Right lung (tissue), 10 donors: ENCODE measurements around the gene SPRY2. TPM values are rescaled to one million over a fixed set of nuclear protein-coding genes. Genes with fewer than 3 reads are reported as not detected.

Experiments
- DNase-seq, 2 donors: peaks; one replicate each; pipeline ENCODE4 v3.0.0-alpha.2; 2013
- long read RNA-seq, 8 donors: transcript quantifications; one replicate each; lab custom pipeline, GENCODE V29; 2026
- polyA plus RNA-seq, 5 donors: library from polyadenylated mRNA; unstranded; fragments of 120-200 nt; gene quantifications; one replicate each; pipeline versions ENCODE4 v1.2.1 to v1.2.3, GENCODE V29; 2013; ENCODE audit warnings: inconsistent platforms in 1 of 5, low replicate concordance in 1 of 5; ENCODE audit not compliant: insufficient read length in 5 of 5, insufficient read depth in 1 of 5

Gene SPRY2
- polyA plus RNA-seq = 10 to 100 TPM; 49.5 to 69.7 (median 53.7) TPM
- long read RNA-seq, donor 1, transcript SPRY2-202 (2 exons, 2,111 nt) = major isoform, 33 of 36 reads
- long read RNA-seq, donor 1, partial matches to known transcripts = 0 of 36 reads
- long read RNA-seq, donor 1, other reads (novel, unspliced or antisense) = 0 of 36 reads
- long read RNA-seq, donor 2, transcript SPRY2-202 (2 exons, 2,111 nt) = major isoform, 14 of 25 reads
- long read RNA-seq, donor 2, partial matches to known transcripts = 7 of 25 reads
- long read RNA-seq, donor 2, other reads (novel, unspliced or antisense) = 0 of 25 reads
- long read RNA-seq, donor 3, transcript SPRY2-202 (2 exons, 2,111 nt) = major isoform, 16 of 17 reads
- long read RNA-seq, donor 3, partial matches to known transcripts = 0 of 17 reads
- long read RNA-seq, donor 3, other reads (novel, unspliced or antisense) = 0 of 17 reads
- long read RNA-seq, donor 4, transcript SPRY2-202 (2 exons, 2,111 nt) = major isoform, 13 of 13 reads
- long read RNA-seq, donor 4, partial matches to known transcripts = 0 of 13 reads
- long read RNA-seq, donor 4, other reads (novel, unspliced or antisense) = 0 of 13 reads
- long read RNA-seq, donor 5, transcript SPRY2-202 (2 exons, 2,111 nt) = major isoform, 11 of 34 reads
- long read RNA-seq, donor 5, partial matches to known transcripts = 22 of 34 reads
- long read RNA-seq, donor 5, other reads (novel, unspliced or antisense) = 0 of 34 reads
- long read RNA-seq, donor 6, transcript SPRY2-202 (2 exons, 2,111 nt) = major isoform, 25 of 26 reads
- long read RNA-seq, donor 6, partial matches to known transcripts = 0 of 26 reads
- long read RNA-seq, donor 6, other reads (novel, unspliced or antisense) = 0 of 26 reads
- long read RNA-seq, donor 7, transcript SPRY2-202 (2 exons, 2,111 nt) = major isoform, 13 of 14 reads
- long read RNA-seq, donor 7, partial matches to known transcripts = 0 of 14 reads
- long read RNA-seq, donor 7, other reads (novel, unspliced or antisense) = 0 of 14 reads
- long read RNA-seq, donor 8, transcript SPRY2-202 (2 exons, 2,111 nt) = major isoform, 8 of 15 reads
- long read RNA-seq, donor 8, partial matches to known transcripts = 7 of 15 reads
- long read RNA-seq, donor 8, other reads (novel, unspliced or antisense) = 0 of 15 reads

- peak; percentile 94 to 95 for DNase-seq
Observed at GRCh38 chr13:80341101-80341755, at the start of gene SPRY2. SPRY2 (minus strand) TSS chr13:80341126; CDS start chr13:80337705, 3,421 bp downstream.

DNA sequence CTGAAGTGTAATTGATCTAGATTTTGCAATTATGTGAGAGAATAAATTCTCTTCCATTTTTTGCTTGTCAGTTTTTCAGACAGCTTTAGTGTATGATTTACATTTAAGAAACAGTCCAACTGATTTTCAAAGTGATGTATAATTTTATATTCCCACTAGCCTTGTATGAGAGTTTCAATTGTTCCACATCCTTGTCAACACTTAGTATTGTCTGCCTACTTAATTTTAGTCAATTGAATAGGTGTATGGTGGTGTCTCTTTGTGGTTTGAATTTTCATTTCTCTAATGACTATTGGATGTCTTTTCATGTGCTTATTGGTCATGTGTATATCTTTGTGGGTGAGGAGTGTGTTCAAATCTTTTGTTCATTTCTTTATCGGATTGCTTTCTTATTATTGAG lies 49.4 kb upstream of the SPRY2 start:
- DNase-seq = no peak

DNA sequence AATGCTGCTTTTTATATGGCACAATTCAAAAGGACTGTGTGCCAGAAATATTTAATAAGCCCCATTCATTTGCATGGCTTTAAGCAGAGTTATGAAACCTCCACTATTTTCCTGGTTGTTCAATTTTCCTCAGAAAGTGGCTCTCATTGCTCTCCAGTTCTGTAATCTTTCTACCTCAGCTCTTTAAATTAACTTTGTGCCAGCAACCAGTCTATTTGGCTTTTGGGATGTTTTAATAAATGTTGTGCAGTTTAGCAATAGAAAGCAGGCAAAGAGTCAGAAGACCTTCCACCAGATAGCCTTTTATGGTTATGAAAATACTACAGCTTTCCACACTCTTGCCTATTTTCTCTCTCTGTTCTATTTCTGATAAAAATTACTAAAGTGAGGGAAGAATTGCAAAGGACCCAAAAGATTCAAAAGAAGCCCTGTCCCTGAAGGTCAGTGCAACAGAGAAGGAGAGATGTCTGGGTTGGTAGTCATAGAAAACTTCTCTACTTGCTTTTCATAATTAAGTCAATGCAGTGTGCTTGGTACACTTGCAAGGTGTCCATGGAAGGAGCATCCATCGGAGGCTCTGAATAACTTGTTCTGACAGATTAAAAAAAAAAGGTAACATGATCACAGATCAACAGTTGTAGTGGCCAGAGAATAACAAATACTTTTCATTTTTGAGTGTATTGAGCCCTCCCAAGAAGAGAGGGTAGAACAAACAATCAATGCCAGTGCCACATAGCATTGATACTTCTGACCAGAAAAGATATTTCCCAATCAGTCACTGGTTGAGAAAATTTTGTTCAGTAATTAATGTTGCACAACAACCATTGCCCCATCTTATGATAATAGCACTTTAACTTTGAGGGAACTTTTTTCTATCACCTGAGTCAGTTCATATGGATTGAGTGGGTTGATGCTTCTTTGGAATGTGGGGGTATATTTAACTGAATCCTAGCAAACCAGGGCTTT lies 48.4 kb upstream of the SPRY2 start:
- no peak for DNase-seq

DNA sequence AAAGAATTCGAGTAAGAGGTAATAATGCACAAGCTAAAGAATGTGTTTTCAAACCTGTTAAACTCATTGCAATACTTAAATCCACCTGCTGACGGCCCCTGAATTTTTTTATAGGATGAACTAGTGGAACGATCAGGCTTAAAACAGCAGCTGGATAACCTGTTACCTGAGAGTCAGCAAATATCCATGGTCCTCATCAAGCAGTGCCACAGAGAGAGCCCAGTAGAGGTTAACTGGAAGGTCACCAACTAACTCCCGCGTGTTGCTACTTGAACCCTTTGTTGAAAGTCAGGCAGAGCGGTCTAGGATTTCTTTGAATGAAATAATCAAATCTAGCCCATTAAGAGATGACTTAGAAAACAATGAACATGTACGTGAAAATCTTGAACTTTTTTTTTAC lies 47.6 kb upstream of the SPRY2 start:
- no peak for DNase-seq

- DNase-seq = no peak
Observed at GRCh38 chr13:80386592-80386991, 45.7 kb upstream of the SPRY2 start.

- DNase-seq = no peak
Observed at GRCh38 chr13:80386002-80386401, 45.1 kb upstream of the SPRY2 start.

DNA sequence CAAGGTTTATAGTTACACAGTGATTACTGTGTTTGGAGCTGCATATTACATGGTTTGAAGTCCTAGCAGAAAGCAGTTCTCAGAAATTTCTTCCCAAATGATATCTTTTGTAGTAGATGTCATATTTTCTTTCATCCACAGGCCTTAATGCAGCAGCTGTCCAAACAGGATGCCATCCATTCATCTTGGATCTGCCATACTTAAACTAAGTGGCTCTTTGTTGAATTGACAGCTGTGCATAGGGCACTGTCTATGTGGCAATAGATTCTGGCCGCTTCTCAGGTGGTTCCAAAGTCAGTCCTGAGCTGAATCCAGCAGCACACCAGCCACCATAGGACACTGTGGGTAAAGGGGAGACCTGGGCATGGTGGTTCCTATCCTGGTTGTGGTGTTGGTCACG lies 41.6 kb upstream of the SPRY2 start:
- no peak for DNase-seq

DNA sequence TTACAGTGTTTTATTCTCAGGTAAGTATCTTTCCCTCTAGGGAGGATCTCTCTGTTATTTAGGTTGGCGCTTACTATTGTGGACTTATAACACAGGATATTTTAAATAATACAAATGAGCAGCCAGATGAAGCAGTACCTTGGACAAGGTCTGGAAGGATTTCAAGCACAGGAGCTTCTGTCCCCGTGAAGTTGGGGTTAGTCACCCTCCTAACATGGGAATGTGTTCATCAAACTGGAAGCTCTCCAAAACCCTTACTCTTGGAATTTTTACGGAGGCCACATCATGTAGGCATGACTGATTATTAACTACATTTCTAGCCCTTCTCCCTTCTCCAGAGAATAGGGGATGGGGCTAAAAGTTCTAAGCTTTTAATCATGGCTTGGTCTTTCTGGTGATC lies 38.3 kb upstream of the SPRY2 start:
- DNase-seq = no peak

GRCh38 chr13:80376554-80376953 lies 35.6 kb upstream of the SPRY2 start:
- no peak for DNase-seq

DNA sequence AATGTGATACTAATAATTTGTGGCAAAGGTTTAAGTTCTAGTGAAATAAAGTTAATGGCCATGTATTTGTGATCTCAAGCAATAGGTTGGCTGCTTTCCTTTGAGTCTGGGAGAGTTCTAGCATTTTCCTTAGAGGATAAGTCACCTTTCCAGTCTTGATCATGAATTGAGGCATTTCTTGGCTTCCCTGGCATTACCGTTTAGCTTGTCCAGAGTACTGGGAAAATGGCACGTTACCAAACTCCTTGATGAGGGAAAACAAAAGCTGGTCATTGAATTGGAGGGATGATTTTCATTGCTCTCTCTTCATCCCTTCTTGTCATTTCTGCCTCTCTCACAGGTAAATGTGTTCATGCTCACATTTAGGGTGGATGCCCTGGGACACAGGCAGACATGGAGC lies 34.0 kb upstream of the SPRY2 start:
- no peak for DNase-seq

- DNase-seq = no peak
Observed at GRCh38 chr13:80374444-80374843, 33.5 kb upstream of the SPRY2 start.

DNA sequence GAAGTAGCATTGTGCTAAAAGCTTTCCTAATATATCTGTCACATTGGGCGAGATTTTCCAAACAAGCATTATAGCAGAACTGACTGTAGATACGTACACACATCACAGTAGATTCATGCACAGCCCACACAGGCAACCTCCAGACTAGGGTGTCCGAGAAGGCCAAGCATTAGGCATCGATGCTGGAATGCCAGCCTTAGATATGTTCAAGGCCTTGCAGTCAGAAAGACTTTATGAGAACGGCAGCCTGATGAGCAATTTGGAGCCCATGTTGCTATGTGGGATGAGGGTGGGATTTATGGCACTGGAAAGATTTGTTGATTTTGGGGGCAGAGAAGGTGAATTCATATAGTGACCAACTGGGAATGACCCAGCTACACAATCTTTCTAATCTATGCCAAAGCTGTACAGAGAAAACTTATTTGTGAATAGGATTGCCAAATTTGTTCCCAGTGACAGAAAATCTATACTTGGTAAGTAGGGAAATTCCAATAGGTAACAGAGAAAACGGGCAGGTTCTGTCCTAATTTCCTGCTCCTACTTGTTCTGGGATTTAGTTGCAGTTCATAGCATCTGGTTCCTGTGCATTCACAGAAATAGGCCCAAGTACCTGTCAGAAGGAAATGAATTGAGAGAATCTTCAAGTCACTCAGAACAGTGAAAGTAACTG lies 31.0 kb upstream of the SPRY2 start:
- no peak for DNase-seq

GRCh38 chr13:80367473-80367872 lies 26.5 kb upstream of the SPRY2 start:
- DNase-seq = no peak

GRCh38 chr13:80363890-80364503 lies 23.1 kb upstream of the SPRY2 start:
- peak in 1 of 2 donors; percentile 31 for DNase-seq

DNA sequence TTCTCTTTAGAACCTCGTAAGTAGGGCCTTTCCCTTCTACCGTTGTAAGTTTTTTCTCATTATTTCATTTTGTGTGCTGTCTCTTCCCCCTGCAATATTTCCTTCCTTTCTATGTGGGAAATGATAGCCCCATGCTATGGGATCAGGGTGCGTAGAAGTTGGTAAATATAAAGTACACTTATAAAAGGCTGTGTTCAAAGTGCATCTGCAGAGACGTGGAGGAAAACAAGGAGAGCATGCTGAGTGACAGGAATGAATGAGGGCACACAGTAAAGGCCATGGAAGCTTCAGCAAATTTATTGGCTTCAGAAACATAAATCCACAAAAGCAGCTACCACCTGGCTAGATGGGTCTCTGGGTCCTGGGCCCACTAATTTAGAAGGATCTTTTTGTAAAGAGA lies 21.6 kb upstream of the SPRY2 start:
- no peak for DNase-seq

DNA sequence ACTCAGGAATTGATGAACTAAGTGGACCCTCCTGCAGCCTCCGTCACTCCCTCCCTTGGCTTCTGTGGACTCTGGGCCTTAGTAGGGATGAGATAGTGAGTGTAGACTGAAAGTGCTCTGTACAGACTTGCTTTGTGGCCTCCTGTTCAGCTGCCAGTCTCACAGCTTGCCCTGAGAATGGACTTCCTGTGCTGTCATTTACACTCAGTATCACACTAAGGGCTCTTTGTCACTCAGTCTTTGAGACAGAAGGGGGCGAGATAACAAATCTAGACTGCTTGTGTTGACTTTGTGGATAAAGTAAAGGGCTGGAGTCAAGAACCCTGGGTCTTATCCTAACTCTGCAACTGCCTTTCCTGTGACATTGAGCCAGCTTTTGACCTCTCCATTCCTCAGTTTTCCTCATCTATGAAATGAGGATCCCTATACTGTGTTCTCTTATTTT lies 21.0 kb upstream of the SPRY2 start:
- DNase-seq = no peak

- DNase-seq = no peak
Observed at GRCh38 chr13:80361298-80361697, 20.4 kb upstream of the SPRY2 start.

DNA sequence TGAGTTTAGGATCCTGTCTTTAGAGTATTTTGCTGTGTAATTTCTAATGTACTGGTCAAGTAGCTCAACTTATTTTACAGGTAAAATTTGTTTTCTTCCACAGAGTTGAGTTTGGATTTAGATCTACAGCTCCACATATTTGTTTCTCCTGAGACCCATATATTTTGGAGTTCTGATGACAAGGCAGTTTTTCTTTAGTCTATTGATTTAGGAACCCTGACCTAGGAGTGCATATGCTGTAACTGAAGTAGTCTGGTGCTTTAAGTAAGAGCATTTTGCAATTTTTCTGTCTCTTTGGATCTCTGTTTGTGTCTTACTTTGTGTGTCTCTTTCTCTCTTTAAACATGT lies 19.5 kb upstream of the SPRY2 start:
- no peak for DNase-seq

- DNase-seq = no peak
Observed at GRCh38 chr13:80359778-80360452, 19.0 kb upstream of the SPRY2 start.
